COR-L47 (cell line): Measurements from ENCODE around the gene CMIP.
A peak's percentile ranks its signal among the peaks of the same experiment; 100 is the strongest.

Experiments
- DNase-seq: peaks from one replicate; lab custom pipeline; 2025; lab: John Stamatoyannopoulos, UW

CMIP gene

DNA sequence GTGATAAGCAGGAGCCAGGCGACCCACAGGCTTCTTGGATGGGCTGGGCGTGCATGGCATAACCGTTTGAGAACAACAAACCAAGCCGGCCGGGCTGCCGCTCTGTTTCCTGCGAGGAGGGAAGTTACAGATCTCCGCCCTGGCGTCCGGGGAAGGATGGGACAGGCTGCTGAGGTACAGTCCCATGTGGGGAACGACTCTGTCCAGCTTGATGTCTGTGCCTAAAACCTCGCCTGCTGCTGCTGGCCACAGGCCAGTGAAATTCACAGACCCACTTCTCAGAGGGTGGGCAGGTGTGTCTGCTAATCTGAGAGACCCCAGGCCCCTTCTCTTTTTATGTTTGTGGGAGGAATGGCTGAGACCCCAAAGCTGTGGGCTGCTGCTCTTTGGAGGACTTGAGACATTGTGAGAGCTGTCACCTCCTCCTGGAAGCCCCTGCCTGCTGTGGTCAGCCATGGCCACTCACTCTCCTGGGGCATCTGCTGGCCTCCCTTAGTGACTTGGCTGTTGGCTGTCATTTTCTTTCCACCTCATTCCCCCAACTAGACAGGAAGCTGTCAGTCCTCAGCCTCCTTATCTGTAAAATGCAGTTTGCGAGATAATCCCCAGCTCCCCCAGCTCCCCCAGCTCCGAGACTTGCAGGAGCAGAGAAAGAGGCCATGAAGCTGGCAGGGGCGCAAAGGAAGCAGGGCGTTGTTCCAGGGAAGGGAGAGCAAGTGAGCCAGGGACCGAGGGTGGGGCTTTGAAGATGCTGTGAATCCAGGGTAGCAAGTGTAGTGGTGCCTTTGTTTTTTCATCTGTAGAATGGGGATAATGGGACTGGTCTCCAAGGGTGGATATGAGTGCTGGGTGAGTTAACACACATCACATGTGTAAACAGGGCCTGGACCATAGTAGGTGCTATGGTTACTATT lies 51.0 kb downstream of the CMIP start:
- DNase-seq = no peak

DNA sequence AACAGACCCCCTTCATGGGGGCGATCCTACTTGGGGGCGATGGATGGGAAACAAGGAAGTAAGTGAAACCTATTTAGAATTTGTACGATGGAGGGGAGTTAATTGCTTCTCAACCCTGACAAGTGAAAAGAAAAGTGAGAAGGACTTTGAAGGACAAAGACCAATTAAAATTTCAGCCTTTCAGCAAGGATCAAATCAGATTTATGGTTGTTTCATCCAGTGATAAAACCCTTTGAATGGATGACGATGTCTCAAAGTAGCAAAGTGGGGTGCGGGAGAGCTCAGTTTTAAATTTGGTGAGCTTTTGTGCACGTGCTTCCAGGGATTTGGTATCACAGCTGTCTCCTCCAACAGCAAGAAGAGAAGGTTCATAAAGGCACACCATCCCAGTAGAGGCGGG lies 51.7 kb downstream of the CMIP start:
- DNase-seq = no peak

DNA sequence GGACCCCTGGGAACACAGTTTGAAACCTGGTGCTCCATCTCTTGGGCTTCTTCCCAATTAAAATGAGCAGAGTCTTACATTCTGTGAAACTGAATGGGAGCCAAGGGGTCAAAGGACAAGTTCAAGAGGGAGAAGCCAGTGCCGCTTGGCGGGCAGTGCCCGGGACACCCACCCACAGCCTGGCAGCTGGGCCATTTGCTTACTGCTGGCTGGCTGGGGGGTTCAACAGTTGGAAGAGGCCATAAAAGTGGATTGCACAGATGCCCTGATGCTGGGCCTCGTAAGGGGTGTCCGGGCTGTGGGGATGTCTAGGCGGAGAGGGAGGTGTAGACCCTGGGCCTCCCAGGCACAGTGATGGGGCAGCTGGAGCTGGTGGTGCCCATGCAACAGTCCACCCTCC lies 52.1 kb downstream of the CMIP start:
- no peak for DNase-seq

DNA sequence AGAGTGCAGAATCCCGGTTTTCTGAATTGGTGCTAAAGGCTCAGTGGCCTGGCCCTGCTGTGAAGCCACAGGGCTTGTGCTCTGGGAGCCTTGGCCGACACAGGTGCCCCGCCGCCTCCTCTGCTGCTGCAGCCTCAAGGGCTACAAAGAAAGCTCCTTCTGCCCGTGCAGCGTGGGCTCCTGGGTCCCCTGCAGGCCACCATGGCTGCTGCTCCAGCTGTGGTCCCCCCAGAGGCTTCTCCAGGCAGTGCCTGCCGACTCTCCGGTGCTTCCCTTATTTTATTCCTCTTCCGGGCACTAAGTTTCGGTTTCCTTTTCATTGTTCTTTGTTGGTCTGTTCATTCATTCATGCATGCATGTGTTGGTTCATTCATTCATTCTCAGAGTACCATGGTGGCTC lies 53.1 kb downstream of the CMIP start:
- DNase-seq = no peak

DNA sequence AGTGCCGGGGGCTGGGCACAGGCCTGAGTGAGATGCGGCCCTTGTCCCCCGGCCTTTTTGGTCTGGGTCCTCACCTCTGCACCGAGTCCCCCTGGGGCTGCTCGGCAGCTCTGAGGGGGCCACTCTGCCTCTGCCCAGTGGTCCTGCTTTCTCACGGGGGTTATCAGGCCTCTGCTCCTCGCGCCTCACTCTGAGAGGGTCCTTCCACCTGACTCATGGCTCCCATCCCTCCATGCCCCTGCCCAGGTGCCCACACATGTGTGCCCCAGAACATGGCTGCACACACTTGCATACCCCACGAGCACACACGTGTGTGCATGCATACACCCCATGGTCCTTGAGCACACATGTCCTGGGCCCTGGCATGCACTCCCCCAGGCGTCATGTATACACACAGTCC lies 53.7 kb downstream of the CMIP start:
- no peak for DNase-seq

DNA sequence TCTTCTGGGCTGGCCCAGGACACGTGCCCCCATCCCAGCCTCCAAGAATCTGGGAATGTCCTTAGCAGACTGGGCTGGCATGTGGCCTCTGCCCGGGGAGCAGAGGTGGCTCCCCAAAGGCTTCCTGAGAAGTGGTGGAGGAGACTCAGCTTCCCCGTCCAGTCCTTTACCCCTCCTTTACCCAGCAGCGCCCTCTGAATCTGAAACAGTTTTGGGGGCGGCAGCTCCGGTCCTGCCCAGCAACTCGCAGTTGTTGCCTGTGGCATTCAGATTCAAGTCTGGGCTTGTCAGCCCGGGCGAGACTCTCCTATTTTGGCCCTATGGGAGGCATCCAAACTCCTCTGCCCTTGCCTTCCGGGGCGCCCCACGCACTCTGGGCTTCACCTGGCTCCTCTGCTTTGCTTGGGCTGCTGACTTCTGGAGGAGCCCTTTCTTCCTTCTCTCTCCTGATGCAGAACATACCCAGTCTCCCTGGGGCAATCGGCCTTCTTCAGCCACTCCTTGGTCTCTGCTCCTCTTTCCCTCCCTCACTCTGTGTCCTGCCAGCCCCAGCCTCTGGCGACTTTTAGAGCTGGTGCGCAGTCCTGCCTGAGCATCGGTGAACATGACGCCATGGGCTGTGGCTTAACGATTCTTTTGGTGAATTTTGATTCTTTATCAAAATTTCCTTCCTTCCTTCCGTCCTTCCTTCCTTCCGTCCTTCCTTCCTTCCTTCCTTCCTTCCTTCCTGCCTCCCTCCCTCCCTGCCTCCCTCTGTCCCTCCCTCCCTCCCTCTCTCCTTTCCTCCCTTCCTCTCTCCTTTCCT lies 55.2 kb downstream of the CMIP start:
- no peak for DNase-seq

DNA sequence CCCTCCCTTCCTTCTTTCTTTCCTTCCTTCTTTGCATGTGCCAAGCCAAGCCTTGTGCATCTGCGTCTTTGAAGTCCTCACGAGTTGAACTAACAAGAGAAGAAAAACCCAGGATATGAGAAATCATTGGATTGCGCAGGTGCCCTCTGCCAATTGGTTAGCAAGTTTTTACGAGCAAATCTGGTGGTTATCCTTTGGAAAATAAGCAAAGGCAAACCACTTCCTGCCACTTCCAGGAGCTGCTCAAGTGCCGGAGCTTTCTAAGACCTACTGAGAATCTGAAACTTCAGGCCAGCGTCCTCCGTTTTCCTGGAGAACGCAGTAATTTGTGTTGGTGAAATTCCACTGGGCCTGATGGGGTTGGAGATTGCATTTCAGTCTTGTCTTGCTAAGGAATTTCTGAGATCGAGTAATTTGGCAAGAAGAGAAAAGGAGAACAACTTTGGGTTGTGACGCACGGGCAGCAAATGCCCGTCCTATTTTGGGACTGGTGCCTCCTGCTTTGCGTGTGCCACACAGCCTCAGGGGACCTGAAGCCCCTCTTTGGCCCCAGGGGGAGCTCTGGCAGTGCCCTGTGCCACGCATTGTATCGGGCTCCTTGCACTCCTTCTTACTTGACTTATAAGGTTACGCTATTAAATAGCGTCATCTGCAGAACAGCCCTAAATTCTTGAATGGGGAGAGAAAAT lies 56.4 kb downstream of the CMIP start:
- no peak for DNase-seq

DNA sequence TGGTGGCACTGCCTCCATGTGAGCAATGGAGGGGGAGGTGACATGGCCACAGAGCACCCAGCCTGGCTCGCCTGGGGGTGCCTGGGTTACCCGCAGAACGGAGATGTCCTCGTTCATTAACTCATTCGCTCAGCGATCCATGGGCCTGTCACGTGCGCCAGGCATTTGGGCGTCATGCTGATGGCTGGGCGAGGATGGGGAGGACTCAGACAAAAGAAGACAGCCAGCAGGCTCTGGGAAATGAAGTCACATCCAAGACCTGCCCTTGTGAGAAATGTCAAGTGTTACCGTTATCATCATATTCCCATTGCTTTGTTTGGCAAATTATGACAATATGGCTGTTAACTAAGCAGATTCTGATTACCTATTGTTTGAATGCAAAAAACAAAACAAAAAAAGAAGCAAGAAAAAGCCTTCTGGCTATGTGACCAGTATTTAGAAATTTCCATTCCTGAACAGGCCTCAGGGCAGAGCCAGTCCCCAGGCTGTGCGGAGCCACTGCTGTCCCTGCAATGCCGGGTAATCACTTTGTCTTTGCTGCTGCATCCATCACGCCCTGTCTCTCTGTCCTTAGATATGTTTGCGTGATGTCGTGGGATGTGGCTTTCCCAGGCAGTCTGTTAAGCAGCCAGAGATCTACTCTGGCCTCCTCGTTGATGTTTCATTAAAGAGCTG lies 57.9 kb downstream of the CMIP start:
- no peak for DNase-seq

DNA sequence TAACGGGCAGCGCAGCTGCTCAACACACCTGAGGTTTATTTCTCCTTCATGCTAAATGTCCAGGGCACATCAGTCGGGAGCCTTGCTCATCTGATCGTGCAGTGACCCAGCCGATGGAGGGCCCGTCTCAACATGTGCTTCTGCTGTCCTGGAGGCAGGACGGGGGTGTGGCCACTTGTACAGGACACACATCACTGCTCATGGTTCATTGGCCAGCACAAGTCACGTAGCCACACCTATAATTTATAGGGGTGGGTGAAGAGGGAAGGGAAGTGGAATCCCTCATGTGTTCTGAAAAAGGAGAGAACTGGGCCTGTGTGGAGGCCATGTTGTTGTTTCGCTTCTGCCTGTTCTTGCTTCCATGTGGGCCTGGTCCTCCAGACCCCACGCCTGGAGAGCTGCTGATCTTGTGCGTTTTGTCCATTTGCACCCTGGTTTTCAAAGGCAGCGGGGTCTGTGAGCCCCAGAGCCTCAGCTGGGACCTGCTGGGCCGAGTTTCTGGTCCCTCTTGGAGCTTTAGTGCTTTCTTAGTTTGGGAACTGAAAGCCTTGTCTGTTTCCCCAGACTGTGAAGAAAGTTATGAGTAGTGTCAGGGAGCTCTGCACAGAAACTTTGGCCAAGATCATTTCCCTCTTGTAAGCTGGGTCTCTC lies 60.5 kb downstream of the CMIP start:
- no peak for DNase-seq

DNA sequence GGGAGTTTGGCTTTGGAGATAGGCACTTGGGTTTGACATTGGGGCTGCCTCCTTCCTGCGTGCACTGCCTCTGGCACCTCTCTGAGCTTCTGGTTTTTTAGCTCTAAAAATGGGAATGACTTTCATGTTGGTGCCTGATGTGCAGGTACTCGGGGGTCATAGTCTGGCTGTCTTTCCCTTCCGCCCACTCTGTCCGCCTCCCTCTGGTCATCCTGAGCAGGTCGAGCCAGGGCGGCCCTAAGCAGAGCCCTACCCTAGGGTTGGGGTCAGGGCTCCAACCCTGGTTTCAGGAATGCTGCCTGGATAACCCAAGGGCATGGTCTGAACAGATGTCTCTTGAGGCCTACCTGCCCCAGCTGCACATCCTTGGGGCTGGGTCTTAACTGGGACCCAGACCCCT lies 64.8 kb downstream of the CMIP start:
- DNase-seq = no peak

DNA sequence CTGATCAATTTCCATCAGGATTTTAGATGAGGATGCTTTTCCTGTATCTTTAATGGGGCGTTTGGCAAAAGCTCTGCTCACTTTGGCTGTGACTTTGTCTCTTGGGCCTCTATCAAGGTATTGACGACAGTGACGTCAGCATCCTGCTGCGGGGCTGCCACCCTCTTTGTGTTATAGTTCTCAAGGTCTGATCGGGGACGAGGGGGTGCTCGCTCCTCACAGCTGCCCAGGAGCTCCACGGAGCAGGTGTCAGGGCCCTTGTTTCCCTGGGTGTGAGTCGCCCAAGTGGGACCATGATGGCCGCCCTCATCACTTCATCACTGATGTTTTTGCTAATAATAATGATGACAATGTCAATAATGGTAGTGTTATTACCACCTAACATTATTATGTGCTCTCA lies 65.4 kb downstream of the CMIP start:
- no peak for DNase-seq

DNA sequence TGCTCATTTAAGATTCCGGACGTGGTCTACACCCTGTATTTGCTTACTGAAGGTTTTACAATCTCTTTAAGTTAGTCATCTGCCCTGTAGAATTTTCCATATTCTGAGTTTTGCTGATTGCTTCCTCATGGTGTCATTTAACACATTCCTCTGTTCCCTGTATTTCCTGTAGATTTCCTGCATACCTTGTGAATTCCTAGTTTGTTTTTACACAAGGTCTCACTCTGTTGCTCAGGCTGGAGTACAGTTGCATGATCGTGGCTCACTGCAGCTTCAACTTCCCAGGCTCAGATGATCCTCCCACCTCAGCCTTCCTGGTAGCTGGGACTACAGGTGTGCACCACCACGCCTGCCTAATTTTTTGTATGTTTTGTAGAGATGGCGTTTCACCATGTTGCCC lies 66.8 kb downstream of the CMIP start:
- no peak for DNase-seq

DNA sequence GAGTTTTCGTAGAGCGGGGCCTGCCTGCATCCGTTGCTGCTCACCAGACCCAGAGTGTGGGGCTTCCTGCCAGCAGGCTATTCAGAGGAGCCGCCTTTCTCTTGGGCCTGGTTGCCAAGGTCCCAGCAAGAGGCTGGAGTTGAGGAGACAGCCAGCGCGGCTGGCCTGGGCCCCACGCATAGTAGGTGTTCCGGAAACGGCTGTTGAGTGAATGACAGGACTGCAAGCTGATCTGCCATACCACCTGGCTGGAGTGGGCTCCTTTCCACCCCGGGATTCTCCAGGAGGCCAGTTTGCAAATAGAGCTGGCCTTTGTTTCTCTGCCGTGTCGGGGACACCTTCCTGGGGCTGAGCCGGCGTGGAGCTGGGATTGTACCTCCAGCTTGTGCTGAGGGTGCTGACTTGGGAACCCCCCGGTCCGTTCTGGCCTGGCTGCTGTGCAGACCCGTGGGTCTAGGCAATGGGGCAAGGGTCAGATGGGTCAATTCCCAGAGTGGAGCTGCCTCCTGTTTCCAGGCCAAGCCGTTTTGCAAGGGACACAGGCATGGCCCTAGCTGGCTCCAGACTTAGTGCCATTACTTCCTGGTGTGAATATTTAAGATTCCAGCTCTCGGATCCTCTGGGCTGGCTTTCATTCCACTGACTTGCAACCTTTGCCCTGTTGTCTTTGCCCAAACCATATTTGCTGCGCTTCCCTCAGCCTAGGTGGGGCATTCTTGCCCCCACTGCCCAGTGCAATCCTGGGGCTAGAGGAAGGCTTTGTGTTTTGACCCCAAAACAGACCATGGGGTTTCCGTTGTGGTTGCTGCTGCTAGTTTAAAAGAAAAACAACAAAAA lies 68.8 kb downstream of the CMIP start:
- DNase-seq = no peak

DNA sequence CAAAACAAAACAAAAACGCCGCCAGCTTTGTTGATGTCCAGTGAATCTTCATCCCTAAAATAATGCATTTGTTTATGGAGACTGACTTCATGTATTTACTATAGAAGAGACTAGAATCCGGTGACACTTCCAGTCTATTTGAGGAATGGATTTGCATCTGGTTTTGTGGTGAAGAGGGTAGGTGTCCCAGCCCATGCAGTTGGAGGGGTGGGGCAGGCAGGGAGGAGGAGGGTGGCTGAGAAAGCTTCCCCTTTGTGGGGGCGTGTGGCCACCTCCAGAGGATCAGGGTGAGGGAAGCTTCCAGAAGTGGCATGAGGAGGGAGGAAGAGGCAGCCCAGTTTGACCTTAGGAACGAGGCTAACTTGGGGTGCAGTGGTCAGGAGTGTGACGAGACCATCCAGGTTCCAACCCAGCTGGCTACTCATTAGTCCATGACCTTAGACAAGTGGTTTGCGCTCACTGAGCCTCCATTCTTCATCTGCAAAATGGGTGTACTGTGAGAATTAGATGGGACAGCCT lies 69.5 kb downstream of the CMIP start:
- DNase-seq = no peak

DNA sequence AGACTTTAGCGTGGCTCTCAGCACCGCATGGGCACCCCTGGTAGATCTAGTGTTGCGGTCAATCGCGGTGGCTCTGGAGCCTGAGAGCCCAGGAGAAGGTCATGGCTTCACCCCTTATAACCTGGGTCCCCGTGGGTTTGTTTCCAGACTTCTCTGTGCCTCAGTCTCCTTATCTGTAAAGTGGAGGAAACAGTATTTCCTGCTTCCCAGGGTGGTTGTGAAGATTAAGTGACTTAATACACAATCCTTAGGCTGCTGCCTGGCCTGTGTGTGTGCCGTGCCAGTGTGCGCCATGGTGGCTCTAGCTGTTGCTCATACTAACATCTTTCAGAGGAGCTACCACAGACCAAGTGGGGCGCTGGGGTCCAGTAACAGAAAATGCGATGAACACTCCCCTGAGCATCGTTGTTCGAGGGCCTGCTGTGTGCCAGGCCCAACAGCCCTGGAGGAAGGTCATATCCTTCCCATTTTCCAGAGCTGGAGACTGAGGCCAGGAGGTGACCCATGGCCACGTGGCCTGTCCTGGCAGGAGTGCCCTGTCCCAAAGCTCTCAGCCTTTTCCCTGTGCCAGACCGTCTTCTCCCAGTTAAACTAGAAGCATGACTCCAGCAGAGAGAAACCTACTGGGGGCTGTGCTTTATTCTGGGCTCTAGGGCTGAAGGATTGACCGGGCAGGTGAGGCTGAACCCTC lies 70.1 kb downstream of the CMIP start:
- no peak for DNase-seq

DNA sequence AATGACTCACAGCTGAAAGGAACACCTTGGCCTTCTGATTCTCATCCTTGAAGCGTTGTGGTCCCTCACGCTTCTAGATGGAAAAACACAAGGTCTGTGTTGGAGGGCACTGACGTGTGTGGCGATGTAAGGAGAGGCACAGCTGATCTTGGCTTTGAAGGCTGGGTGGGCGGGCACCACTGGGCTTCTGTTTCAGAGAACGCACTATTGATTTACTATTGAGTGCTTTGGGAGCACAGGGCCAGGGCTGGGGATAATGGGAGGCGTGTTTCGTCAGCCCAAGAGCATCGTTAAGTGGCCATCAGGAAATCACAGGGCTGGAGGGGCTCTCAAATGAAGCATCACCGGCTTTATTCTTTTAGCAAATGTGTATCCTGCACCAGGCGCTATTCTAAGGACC lies 70.7 kb downstream of the CMIP start:
- DNase-seq = peak; percentile 23

DNA sequence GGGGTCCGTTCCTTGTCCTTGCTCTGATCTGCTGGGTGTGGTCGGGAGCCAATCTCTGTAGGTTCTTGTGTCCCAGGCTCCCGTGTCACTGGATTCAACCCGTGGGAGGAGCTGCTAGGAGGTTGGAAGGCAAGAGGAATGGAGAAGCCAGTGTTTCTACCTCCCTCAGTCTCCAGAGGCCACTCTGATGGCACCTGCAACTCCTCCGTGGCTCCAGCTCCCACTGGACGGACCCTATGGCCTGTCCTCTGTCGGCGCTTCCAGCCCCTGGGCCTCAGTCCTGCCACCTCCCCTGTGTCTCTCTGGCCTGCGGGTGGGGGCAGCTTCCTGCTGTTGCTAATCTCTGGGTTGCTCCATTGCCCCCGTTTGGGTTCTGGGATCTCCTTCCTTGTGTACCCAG lies 71.1 kb downstream of the CMIP start:
- no peak for DNase-seq

DNA sequence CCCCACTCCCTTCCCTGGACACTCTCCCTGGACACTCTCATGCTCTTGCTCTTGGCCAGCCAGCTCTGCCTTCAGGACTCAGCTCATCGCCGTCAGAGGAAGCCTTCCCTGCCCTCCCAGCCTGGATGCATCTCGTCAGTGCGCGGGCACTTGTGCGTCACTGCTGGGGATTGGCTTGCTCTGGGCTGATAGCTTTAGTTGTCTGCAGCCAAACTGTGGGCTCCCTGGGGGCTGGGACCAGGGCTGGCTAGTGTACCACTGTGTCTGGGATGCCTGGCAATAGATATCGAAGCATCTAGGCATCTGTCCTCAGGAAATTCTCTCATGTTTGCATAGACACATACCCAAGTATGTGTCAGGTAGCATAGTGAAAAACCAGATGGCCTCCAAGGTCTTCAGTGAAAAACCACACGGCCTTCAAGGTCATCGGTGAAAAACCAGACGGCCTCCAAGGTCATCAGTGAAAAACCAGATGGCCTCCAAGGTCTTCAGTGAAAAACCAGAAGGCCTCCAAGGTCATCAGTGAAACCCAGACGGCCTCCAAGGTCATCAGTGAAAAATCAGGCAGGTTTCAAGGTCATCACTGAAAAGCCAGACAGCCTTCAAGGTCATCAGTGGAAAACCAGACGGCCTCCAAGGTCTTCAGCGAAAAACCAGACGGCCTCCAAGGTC lies 72.0 kb downstream of the CMIP start:
- no peak for DNase-seq

DNA sequence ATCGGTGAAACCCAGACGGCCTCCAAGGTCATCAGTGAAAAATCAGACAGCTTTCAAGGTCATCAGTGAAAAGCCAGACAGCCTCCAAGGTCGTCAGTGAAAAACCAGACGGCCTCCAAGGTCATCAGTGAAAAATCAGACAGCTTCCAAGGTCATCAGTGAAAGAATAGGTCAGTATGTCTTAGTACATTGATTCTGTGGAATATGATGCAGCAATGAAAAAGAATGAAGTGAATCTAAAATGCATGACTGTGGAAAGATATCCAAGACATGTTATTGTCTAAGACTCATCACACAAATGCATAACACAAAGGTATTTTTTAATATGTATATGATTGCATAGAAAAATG lies 72.5 kb downstream of the CMIP start:
- DNase-seq = no peak
